TTC549 (cell line): Measurements from ENCODE around the gene TBX4.

ENCODE experiments used
- FAIRE-seq: peaks from 2 replicates; lab custom pipeline; 2012; peaks lifted over from hg19 to GRCh38; lab: Jason Lieb, UNC

TBX4 gene

GRCh38 chr17:61452301-61453290, at the start of gene TBX4:
TBX4 (plus strand) TSS chr17:61452422; CDS start chr17:61456491, 4,069 bp downstream.
- no peak for FAIRE-seq

GRCh38 chr17:61402978-61403800, 49.0 kb upstream of the TBX4 start:
- FAIRE-seq = no peak

DNA sequence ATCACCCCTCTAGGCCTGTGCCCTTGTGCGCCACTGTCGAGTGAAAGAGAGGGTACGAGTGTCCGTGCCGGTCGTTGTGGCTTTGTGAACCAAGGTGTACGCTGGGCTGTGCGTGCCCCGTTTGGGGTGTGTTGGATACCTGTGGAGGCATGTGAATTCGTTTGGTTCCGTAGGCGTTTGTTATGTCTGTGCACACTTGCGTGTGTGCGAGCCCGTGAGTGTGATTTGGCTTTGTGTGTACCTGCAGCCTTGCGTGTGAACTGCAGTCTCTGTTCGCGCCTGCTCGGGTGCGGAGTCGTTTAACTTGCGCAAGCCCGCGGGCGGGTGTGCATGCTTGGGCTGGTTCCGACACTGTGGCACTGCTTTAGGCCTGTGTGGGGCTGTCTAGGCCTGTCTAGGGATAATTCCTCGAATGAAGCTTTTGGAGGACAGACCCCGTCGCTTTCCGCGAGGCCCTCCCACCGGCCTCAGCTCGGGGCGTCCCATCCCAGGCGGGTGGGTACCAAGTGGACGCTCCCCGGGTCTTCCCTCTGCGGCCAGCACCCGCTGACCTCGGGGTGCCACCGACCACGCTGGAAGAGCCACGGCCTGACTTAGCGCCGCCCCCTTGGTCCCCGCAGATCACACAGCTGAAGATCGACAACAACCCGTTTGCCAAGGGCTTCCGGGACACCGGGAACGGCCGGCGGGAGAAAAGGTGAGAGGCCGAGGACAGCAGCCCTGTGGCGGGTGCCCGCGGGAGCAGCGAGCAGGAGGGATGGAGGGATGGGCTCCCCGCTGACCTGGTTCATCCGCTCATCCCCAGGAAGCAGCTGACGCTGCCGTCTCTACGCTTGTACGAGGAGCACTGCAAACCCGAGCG, 48.2 kb upstream of the TBX4 start:
- FAIRE-seq = no peak

GRCh38 chr17:61404663-61404912, 47.6 kb upstream of the TBX4 start:
- no peak for FAIRE-seq

DNA sequence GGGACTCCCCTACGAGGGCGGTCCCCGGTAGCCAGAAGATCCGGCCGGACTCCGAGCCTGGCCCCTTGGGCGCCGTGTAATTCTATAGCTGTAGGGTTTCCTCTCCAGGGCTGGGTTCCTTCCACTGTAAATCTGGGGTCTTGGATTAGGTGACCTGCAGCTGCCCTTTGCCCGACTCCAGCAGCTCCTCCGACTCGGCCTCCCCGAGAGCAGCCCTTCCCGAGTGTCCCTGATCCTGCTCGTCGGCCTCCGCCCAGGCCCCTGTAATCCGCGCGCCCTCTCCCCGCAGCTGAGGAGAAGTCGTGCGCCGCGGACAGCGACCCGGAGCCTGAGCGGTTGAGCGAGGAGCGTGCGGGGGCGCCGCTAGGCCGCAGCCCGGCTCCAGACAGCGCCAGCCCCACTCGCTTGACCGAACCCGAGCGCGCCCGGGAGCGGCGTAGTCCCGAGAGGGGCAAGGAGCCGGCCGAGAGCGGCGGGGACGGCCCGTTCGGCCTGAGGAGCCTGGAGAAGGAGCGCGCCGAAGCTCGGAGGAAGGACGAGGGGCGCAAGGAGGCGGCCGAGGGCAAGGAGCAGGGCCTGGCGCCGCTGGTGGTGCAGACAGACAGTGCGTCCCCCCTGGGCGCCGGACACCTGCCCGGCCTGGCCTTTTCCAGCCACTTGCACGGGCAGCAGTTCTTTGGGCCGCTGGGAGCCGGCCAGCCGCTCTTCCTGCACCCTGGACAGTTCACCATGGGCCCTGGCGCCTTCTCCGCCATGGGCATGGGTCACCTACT, 47.1 kb upstream of the TBX4 start:
- no peak for FAIRE-seq

DNA sequence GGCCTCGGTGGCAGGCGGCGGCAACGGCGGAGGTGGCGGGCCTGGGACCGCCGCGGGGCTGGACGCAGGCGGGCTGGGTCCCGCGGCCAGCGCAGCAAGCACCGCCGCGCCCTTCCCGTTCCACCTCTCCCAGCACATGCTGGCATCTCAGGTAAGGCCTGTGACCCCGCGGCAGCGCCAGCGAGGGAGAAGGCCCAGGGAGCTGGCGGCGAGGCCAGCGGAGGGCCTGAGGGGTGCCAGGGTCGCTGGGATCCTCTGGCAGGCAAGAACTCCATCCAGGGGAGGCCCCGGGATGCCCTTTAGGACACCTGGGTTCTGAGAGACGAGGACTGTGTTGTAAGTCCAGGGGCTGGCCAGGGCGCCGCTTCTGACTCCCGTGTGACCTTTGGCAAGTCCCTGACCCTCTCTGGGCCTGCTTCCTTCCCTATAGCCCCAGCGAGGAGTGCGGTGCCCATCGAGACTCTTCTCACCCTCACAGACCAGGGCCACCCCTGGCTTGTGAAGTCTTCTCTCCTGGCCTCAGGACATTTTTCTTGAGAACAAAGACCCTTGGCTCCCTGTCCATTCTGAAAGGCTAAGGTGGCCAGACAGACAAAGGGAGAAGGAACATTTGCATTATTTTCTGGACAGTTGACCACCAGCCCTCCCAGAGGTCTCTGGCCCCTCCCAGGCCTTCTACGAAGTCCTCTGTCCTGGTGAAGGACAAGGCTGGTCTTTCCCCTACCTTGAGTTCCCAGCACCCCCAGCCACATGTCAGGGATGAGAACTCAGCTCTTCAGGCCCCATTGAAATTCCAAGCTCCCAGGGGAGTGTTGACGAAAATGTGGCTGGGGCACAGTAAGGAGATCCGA, 46.3 kb upstream of the TBX4 start:
- FAIRE-seq = no peak

DNA sequence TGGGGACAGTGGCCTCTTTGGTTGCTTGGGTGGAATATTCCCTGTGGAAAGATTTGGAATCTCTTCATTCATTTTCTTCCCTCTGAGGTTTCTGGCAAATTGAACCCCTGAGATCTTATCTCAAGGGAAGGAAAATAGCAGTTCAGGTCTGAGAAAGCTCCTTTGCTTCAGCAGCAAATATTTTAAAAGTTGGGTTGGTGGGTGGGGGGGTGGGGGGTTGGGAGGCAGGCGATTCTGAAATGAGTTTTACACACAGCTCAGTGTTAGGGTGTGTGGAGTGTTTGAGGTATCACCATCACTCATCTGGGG, 45.7 kb upstream of the TBX4 start:
- no peak for FAIRE-seq

- FAIRE-seq = no peak
These were observed 45.0 kb upstream of the TBX4 start for GRCh38 chr17:61406971-61407911.

GRCh38 chr17:61408151-61409041, 43.8 kb upstream of the TBX4 start:
- FAIRE-seq = no peak

DNA sequence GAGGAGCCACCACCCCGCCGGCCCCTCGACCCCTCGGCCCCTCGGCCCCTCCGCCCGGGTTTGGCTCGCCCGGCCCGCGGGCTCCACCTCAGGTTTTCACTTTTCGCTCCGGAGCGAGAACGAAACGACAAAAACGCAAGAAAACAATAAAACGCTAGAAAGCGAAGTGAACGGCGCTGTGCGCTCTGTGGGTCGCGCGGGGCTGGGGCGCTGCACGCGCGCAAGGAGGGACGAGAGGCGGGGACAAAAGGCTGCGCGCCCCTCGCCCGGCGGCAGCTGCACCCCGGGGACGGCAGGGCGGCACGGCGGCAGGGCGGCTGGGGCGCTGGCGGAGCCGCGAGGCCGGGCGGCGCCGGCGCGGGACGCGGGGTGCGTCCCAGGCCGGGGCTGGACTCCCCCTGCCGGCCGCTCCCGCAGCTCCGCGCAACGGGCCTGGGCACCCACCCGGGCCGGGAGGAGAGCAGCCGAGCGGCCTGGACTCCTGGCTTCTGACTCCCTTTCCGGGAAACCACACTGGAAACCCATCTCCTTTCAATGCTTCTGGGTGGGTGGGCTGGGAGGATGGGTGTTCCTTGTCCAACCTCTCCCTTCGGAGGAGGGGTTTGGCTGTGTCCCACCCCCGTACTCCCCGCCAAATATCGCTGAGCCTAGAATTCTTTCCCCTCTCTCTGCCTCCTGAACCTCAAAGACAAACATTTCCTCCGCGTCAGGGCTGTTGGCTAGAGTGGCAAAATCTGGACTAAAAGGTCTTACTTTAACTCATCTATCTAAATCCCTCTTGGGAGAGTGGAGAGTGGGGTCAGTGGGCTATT, 42.7 kb upstream of the TBX4 start:
- no peak for FAIRE-seq

DNA sequence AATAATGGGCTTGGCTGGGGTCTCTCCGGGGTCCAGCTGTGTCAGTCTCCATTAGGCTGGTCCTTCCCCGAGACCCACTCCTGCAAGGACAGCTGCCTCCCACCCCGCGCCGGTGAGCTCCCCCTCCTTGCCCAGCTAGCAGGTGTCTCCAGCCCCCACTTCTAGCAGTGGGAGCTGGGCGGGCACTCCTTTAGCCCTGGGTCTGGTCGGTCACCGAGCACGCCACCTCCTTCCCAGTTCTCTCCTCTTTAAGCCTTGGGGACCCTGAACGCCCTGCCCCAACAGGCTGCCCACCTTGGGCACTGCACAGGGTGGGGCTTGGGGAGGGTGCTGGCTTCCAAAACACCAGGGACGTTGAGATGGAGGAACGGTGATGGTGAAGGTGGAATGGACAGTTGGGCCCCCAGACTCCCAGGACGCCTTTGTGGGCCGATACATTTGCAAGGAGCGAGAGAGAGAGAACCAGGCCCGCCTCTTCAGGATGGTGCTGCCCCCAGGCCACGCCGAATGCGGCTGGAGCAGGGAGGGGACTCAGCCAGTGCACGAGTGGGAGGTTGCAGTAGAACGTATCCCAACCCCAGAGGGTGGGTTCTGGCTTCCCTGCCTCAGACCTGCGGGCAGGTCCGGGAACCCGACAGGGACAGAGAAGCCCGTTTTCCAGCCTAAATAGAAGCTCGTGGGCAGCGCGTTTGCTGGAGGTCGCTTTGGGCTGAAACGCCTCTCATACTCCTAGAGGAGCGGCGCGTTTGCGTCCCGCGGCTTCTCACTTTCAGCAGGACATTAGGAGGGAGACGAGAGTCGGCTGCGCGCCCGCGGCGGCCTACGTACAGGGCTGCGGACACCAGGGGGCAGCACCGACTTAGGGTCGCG, 41.8 kb upstream of the TBX4 start:
- no peak for FAIRE-seq

GRCh38 chr17:61411011-61411260, 41.3 kb upstream of the TBX4 start:
- FAIRE-seq = no peak

- no peak for FAIRE-seq
These were observed 40.7 kb upstream of the TBX4 start for GRCh38 chr17:61411261-61412142.

- no peak for FAIRE-seq
These were observed 39.9 kb upstream of the TBX4 start for GRCh38 chr17:61412143-61412859.

GRCh38 chr17:61412860-61413660, 39.2 kb upstream of the TBX4 start:
- FAIRE-seq = no peak
